ENCODE results near the gene TRIM47.

TRIM47 gene

DNA sequence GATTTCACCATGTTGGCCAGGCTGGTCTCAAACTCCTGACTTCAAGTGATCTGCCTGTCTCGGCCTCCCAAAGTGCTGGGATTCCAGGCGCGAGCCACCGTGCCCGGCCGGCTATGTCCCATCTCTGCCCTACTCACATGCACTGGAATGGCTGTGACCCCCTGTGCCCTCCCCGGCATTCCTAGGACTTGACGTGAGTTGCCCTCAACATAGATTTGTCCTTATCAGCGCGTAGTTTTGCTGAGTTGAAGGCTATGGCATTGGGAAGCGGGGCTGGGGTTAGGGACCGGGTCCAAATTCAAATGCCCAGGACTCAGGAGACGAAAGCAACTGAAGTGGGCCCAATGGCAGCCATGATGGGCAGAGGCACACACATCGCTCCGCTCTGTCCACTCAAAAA is 40.0 kb downstream of the TRIM47 start:
- Histone ChIP-seq H3K23ac (ENCODE audit: low read length in 2 of 2) (no peak overlapping the region), H3K36me3 (ENCODE audit: control insufficient read depth in 1 of 2, insufficient read depth in 2 of 2, low read depth in 1 of 2, low read length in 2 of 2) (peaks cover 0 to 20% of the 10 kb centered on the region in 2 experiments), H3K4ac (ENCODE audit: low read depth in 1 of 2, low read length in 2 of 2) (no peak overlapping the region), H2BK120ac (ENCODE audit: low read depth, low read length) (no peak overlapping the region), H2AK5ac (ENCODE audit: low read length, severe bottlenecking) (no peak overlapping the region), H4K8ac (ENCODE audit: low read length) (no peak overlapping the region), H2BK12ac (ENCODE audit: low read length in 2 of 2) (no peak overlapping the region), H3K27ac (ENCODE audit: low read length, poor library complexity, severe bottlenecking) (no peak overlapping the region), H4K91ac (ENCODE audit: low read length) (no peak overlapping the region), H3K9me3 (ENCODE audit: control insufficient read depth, low read length) (no peaks in the 10 kb centered on the region), H2BK15ac (ENCODE audit: low read depth, poor library complexity, severe bottlenecking) (no peak overlapping the region), H2BK5ac (ENCODE audit: low read depth, low read length, poor library complexity, severe bottlenecking) (no peak overlapping the region), H3K4me3 (ENCODE audit: insufficient read depth in 1 of 2, low read depth in 1 of 2, low read length in 2 of 2) (no peak overlapping the region), H3K18ac (ENCODE audit: low read depth in 1 of 2, low read length in 2 of 2) (no peak overlapping the region), H2AFZ (ENCODE audit: low read depth, low read length) (no peak overlapping the region), H3K27me3 (ENCODE audit: control insufficient read depth in 1 of 2, insufficient read depth in 1 of 2, low read length in 2 of 2) (no peaks in the 10 kb centered on the region), H3K14ac (ENCODE audit: low read length in 2 of 2) (no peak overlapping the region), H3K4me2 (ENCODE audit: low read length, poor library complexity, severe bottlenecking) (no peak overlapping the region), H3K79me1 (replicated peaks; ENCODE audit: low read length, poor library complexity, severe bottlenecking) (no peaks in the 10 kb centered on the region), H3K9ac (ENCODE audit: low read length) (no peak overlapping the region), H3K4me1 (ENCODE audit: control insufficient read depth, insufficient read depth, low read depth, low read length) (peaks cover 5% of the 10 kb centered on the region)
- DNase-seq: no peak
- 97% methylated on average over 15 of the region's 15 CpGs for WGBS

DNA sequence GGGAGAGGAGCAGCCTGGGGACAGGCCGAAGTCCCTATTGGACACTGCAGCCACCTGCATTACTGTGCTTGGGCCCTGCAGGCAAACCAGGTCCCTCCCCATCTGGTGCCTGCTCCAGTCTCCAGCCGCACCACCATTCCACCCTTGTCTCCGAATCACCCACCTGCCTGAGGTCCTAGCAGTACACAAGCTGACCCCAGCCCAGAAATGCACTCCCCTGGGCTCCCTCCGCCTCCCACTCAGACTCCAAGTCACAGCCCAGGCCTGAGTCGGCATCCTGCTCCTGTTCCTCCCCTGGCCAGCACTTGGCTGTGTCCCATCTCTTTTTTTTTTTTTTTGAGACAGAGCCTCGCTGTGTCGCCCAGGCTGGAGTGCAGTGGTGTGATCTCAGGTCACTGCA is 40.5 kb downstream of the TRIM47 start:
- H2BK120ac ChIP-seq (ENCODE audit: low read depth, low read length): no peak overlapping the region
- H3K27me3 ChIP-seq (ENCODE audit: control insufficient read depth in 1 of 2, insufficient read depth in 1 of 2, low read length in 2 of 2): no peaks in the 10 kb centered on the region
- no peak overlapping the region for H3K23ac ChIP-seq (ENCODE audit: low read length in 2 of 2)
- no peak overlapping the region for H2BK5ac ChIP-seq (ENCODE audit: low read depth, low read length, poor library complexity, severe bottlenecking)
- no peak overlapping the region for H3K18ac ChIP-seq (ENCODE audit: low read depth in 1 of 2, low read length in 2 of 2)
- H3K9me3 ChIP-seq (ENCODE audit: control insufficient read depth, low read length): no peaks in the 10 kb centered on the region
- H2AFZ ChIP-seq (ENCODE audit: low read depth, low read length): no peak overlapping the region
- H2BK12ac ChIP-seq (ENCODE audit: low read length in 2 of 2): no peak overlapping the region
- H3K9ac ChIP-seq (ENCODE audit: low read length): no peak overlapping the region
- H4K8ac ChIP-seq (ENCODE audit: low read length): no peak overlapping the region
- H2BK15ac ChIP-seq (ENCODE audit: low read depth, poor library complexity, severe bottlenecking): no peak overlapping the region
- H3K4me1 ChIP-seq (ENCODE audit: control insufficient read depth, insufficient read depth, low read depth, low read length): peaks cover 5% of the 10 kb centered on the region
- WGBS: 91% methylated on average over 7 of the region's 7 CpGs
- H3K4ac ChIP-seq (ENCODE audit: low read depth in 1 of 2, low read length in 2 of 2): no peak overlapping the region
- no peak overlapping the region for H3K27ac ChIP-seq (ENCODE audit: low read length, poor library complexity, severe bottlenecking)
- H3K4me2 ChIP-seq (ENCODE audit: low read length, poor library complexity, severe bottlenecking): no peak overlapping the region
- H3K36me3 ChIP-seq (ENCODE audit: control insufficient read depth in 1 of 2, insufficient read depth in 2 of 2, low read depth in 1 of 2, low read length in 2 of 2): peaks cover 0 to 20% of the 10 kb centered on the region in 2 experiments
- H3K4me3 ChIP-seq (ENCODE audit: insufficient read depth in 1 of 2, low read depth in 1 of 2, low read length in 2 of 2): no peak overlapping the region
- H2AK5ac ChIP-seq (ENCODE audit: low read length, severe bottlenecking): no peak overlapping the region
- no peak overlapping the region for H4K91ac ChIP-seq (ENCODE audit: low read length)
- H3K14ac ChIP-seq (ENCODE audit: low read length in 2 of 2): peak overlapping the region in 1 of 2 experiments; percentile 26
- no peaks in the 10 kb centered on the region for H3K79me1 ChIP-seq (replicated peaks; ENCODE audit: low read length, poor library complexity, severe bottlenecking)
- DNase-seq: no peak

DNA sequence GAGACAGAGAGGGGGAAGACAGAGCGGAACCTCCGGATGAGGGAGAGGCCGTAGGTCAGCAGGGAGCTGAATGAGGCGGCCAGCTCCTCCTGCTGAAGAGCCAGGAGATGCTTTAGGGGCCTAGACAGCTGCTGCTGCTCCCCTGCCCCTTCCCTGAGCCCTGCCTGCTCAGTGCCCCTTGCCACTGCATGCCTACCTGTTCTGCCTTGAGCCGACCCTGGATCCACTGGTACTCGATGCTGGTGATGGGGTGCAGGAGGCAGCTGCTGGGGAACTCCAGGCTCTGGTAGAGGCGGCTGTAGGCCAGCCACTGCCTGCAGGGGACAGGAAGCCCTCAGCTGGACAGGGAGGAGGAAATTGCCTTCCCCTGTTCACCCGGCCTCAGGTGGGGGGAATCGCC is 41.8 kb downstream of the TRIM47 start:
- no peak for DNase-seq
- no peak overlapping the region for H3K23ac ChIP-seq (ENCODE audit: low read length in 2 of 2)
- H2BK12ac ChIP-seq (ENCODE audit: low read length in 2 of 2): no peak overlapping the region
- no peak overlapping the region for H3K18ac ChIP-seq (ENCODE audit: low read depth in 1 of 2, low read length in 2 of 2)
- H3K9ac ChIP-seq (ENCODE audit: low read length): no peak overlapping the region
- H2BK15ac ChIP-seq (ENCODE audit: low read depth, poor library complexity, severe bottlenecking): no peak overlapping the region
- WGBS: 80% methylated on average over 9 of the region's 9 CpGs
- no peak overlapping the region for H4K8ac ChIP-seq (ENCODE audit: low read length)
- no peak overlapping the region for H3K14ac ChIP-seq (ENCODE audit: low read length in 2 of 2)
- peaks cover 10% of the 10 kb centered on the region for H3K4me1 ChIP-seq (ENCODE audit: control insufficient read depth, insufficient read depth, low read depth, low read length)
- H3K79me1 ChIP-seq (replicated peaks; ENCODE audit: low read length, poor library complexity, severe bottlenecking): no peaks in the 10 kb centered on the region
- H3K36me3 ChIP-seq (ENCODE audit: control insufficient read depth in 1 of 2, insufficient read depth in 2 of 2, low read depth in 1 of 2, low read length in 2 of 2): peaks cover 0 to 20% of the 10 kb centered on the region in 2 experiments
- no peak overlapping the region for H2BK5ac ChIP-seq (ENCODE audit: low read depth, low read length, poor library complexity, severe bottlenecking)
- H3K4me2 ChIP-seq (ENCODE audit: low read length, poor library complexity, severe bottlenecking): no peak overlapping the region
- H2AFZ ChIP-seq (ENCODE audit: low read depth, low read length): no peak overlapping the region
- H3K27ac ChIP-seq (ENCODE audit: low read length, poor library complexity, severe bottlenecking): no peak overlapping the region
- H4K91ac ChIP-seq (ENCODE audit: low read length): no peak overlapping the region
- no peaks in the 10 kb centered on the region for H3K9me3 ChIP-seq (ENCODE audit: control insufficient read depth, low read length)
- no peak overlapping the region for H3K4ac ChIP-seq (ENCODE audit: low read depth in 1 of 2, low read length in 2 of 2)
- no peaks in the 10 kb centered on the region for H3K27me3 ChIP-seq (ENCODE audit: control insufficient read depth in 1 of 2, insufficient read depth in 1 of 2, low read length in 2 of 2)
- no peak overlapping the region for H3K4me3 ChIP-seq (ENCODE audit: insufficient read depth in 1 of 2, low read depth in 1 of 2, low read length in 2 of 2)
- no peak overlapping the region for H2AK5ac ChIP-seq (ENCODE audit: low read length, severe bottlenecking)
- H2BK120ac ChIP-seq (ENCODE audit: low read depth, low read length): no peak overlapping the region

DNA sequence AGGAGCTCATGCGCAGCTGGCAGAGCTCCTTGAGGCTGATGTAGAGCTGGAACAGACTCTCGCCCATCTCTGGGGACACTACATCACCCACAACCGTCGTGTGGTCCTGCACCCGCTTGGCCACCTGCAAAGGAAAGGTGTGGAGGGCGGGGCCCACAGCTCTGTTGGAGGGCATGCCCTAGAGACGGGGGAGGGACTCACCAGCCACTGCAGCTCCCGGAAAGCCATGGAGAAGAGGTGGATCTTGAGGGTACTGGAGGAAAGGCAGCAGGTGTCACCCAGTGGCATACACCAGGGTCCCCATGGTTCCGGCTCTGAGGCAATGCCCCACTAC is 42.8 kb downstream of the TRIM47 start:
- Histone ChIP-seq H3K79me1 (replicated peaks; ENCODE audit: low read length, poor library complexity, severe bottlenecking) (no peaks in the 10 kb centered on the region), H3K27me3 (ENCODE audit: control insufficient read depth in 1 of 2, insufficient read depth in 1 of 2, low read length in 2 of 2) (no peaks in the 10 kb centered on the region)
- 78% methylated on average over 9 of the region's 9 CpGs for WGBS

More for the DNA sequence above, 42.8 kb downstream of the TRIM47 start:
- no peak overlapping the region for H2BK120ac ChIP-seq (ENCODE audit: low read depth, low read length)
- H2AK5ac ChIP-seq (ENCODE audit: low read length, severe bottlenecking): no peak overlapping the region
- H3K4me2 ChIP-seq (ENCODE audit: low read length, poor library complexity, severe bottlenecking): no peak overlapping the region
- H3K14ac ChIP-seq (ENCODE audit: low read length in 2 of 2): no peak overlapping the region
- no peak overlapping the region for H3K9ac ChIP-seq (ENCODE audit: low read length)
- H2AFZ ChIP-seq (ENCODE audit: low read depth, low read length): no peak overlapping the region
- no peak overlapping the region for H4K8ac ChIP-seq (ENCODE audit: low read length)
- H2BK15ac ChIP-seq (ENCODE audit: low read depth, poor library complexity, severe bottlenecking): no peak overlapping the region
- H3K27ac ChIP-seq (ENCODE audit: low read length, poor library complexity, severe bottlenecking): no peak overlapping the region
- H3K4me1 ChIP-seq (ENCODE audit: control insufficient read depth, insufficient read depth, low read depth, low read length): peaks cover 10% of the 10 kb centered on the region
- no peak overlapping the region for H3K18ac ChIP-seq (ENCODE audit: low read depth in 1 of 2, low read length in 2 of 2)
- H3K4me3 ChIP-seq (ENCODE audit: insufficient read depth in 1 of 2, low read depth in 1 of 2, low read length in 2 of 2): no peak overlapping the region
- H3K4ac ChIP-seq (ENCODE audit: low read depth in 1 of 2, low read length in 2 of 2): no peak overlapping the region
- DNase-seq: no peak
- no peak overlapping the region for H3K23ac ChIP-seq (ENCODE audit: low read length in 2 of 2)
- H3K36me3 ChIP-seq (ENCODE audit: control insufficient read depth in 1 of 2, insufficient read depth in 2 of 2, low read depth in 1 of 2, low read length in 2 of 2): peaks cover 0 to 20% of the 10 kb centered on the region in 2 experiments
- no peaks in the 10 kb centered on the region for H3K9me3 ChIP-seq (ENCODE audit: control insufficient read depth, low read length)
- no peak overlapping the region for H2BK5ac ChIP-seq (ENCODE audit: low read depth, low read length, poor library complexity, severe bottlenecking)
- H2BK12ac ChIP-seq (ENCODE audit: low read length in 2 of 2): no peak overlapping the region
- H4K91ac ChIP-seq (ENCODE audit: low read length): no peak overlapping the region

All from mesenchymal stem cell (in vitro differentiated cells and primary cell).